ENCODE results near the gene GRPEL1. TPM values are rescaled to one million over a fixed set of nuclear protein-coding genes. Genes with fewer than 3 reads are reported as not detected.

Gene GRPEL1
- total RNA-seq (2021; ENCODE audit: unreplicated experiment) (46.6 TPM), Bru-seq, nascent RNA (percentile 82 among the genes with signal in this experiment), BruChase-seq, experiment 1, labeled RNA remaining after a 2-hour chase (percentile 86 among the genes with signal in this experiment), BruChase-seq, experiment 2, labeled RNA remaining after a 6-hour chase (percentile 83 among the genes with signal in this experiment)
- 41.8 TPM for polyA plus RNA-seq (2012; ENCODE audit: insufficient read length)
- long read RNA-seq, transcript GRPEL1-201 (4 exons, 2,775 nt): major isoform, 69 of 88 reads
- long read RNA-seq, partial matches to known transcripts: 2 of 88 reads
- long read RNA-seq, other reads (novel, unspliced or antisense): 14 of 88 reads

DNA sequence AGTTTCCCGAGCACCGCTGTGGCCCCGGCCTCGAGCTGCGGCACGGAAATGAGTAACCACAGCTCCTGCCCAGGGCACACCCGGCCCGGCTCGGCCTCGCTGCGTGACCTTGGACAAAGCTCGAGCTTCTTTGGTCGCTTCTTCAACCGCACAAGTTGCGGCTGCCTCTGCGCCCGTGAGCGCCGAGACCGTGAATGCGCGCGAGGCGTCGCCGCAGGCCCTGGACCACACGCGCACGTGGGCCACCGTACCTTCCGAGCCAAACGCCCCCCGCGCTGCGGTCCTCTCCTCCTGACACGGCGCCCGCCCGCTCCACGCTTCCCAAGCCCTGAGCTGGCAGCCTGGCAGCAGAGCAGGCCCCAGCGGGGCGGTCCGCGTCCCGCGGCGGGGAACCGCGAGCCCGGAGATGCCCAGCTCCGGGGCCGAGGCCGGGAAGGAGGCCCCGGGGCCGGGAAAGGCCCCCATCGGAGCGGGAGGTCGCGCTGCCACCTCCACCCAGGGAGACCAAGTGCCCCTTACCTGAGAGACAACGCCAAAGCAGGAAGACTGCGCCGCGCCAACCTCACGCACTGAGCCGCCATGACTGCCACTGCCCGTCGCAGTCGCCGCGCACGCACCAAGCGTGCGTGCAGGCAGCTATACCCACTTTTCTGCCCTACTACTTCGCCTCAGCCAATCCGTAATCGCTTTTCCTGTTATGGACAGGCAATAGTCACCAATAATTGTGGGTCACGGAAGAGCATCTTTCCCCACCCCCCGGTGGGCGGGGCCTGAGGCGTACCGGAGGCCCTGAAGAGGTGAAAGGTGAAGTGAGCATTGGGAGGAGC, at the start of gene GRPEL1:
TSS of gene GRPEL1 (minus strand) at position 613 of the 827 bp plus-strand sequence. CDS start at position 581, 32 bp downstream.
- Histone ChIP-seq H3K4me3 (ENCODE audit: low read depth in 2 of 2, low read length in 2 of 2) (peak within 1 kb of the TSS; percentile 77 to 84), H3K27me3 (ENCODE audit: control insufficient read depth, insufficient read depth, low read length) (no peaks in the 10 kb centered on the region), H3K9me3 (ENCODE audit: control insufficient read depth, insufficient read depth, low read depth, low read length) (no peaks in the 10 kb centered on the region), H3K27ac (ENCODE audit: low read length) (peak within 1 kb of the TSS; percentile 84), H3K4me1 (ENCODE audit: control insufficient read depth, insufficient read depth, low read length) (peaks cover 10% of the 10 kb centered on the region), H3K36me3 (ENCODE audit: control insufficient read depth, insufficient read depth, low read length) (peaks cover 5% of the 10 kb centered on the region)
- peak; percentile 94 for ATAC-seq
- ChIA-PET POLR2A (interaction anchor here (0.6 to 0.7 kb wide), 3 partner anchors 11 to 341 kb away, joined by 4 to 15 read pairs (median 9); no protein-coding TSS in a partner anchor), CTCF (interaction anchor here (0.6 to 1.0 kb wide), 3 partner anchors 10 to 25 kb away, joined by 3 to 6 read pairs (median 4); a partner anchor contains a TSS)
- DNase-seq (ENCODE audit: low read depth, low spot score): peak; percentile 95
- in situ Hi-C loops (cut with HindIII; ENCODE audit: low pct_unique_long_range_greater_than_20kb, low sequenced_read_pairs) (no loop called here), intact Hi-C loops (cut with micrococcal nuclease; ENCODE audit: unreplicated experiment) (no loop called here)
- TF ChIP-seq POLR2AphosphoS5 (IDR thresholded peaks at IDR 0.05; ENCODE audit: low read depth, low read length) (peak; percentile 89), SIN3A (IDR thresholded peaks at IDR 0.05; ENCODE audit: borderline replicate concordance, insufficient read depth, low read depth, low read length) (no peak), TCF7L2 (IDR thresholded peaks at IDR 0.05; ENCODE audit: low read depth, low read length) (no peak)
- TF ChIP-seq, protein P1, sequence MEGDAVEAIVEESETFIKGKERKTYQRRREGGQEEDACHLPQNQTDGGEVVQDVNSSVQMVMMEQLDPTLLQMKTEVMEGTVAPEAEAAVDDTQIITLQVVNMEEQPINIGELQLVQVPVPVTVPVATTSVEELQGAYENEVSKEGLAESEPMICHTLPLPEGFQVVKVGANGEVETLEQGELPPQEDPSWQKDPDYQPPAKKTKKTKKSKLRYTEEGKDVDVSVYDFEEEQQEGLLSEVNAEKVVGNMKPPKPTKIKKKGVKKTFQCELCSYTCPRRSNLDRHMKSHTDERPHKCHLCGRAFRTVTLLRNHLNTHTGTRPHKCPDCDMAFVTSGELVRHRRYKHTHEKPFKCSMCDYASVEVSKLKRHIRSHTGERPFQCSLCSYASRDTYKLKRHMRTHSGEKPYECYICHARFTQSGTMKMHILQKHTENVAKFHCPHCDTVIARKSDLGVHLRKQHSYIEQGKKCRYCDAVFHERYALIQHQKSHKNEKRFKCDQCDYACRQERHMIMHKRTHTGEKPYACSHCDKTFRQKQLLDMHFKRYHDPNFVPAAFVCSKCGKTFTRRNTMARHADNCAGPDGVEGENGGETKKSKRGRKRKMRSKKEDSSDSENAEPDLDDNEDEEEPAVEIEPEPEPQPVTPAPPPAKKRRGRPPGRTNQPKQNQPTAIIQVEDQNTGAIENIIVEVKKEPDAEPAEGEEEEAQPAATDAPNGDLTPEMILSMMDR (IDR thresholded peaks at IDR 0.05): no peak
- no TSS peak for BruUV-seq (replicated peaks)

- in situ Hi-C loops (cut with HindIII; ENCODE audit: low pct_unique_long_range_greater_than_20kb, low sequenced_read_pairs) (no loop called here), intact Hi-C loops (cut with micrococcal nuclease; ENCODE audit: unreplicated experiment) (no loop called here)
- Histone ChIP-seq H3K27ac (ENCODE audit: low read length) (no peak overlapping the region), H3K4me3 (ENCODE audit: low read depth in 2 of 2, low read length in 2 of 2) (no peak overlapping the region), H3K9me3 (ENCODE audit: control insufficient read depth, insufficient read depth, low read depth, low read length) (no peaks in the 10 kb centered on the region), H3K36me3 (ENCODE audit: control insufficient read depth, insufficient read depth, low read length) (no peaks in the 10 kb centered on the region), H3K27me3 (ENCODE audit: control insufficient read depth, insufficient read depth, low read length) (no peaks in the 10 kb centered on the region), H3K4me1 (ENCODE audit: control insufficient read depth, insufficient read depth, low read length) (no peaks in the 10 kb centered on the region)
- TF ChIP-seq REST (IDR thresholded peaks at IDR 0.05; ENCODE audit: insufficient read depth in 1 of 2, low read depth in 2 of 2, low read length in 1 of 2) (no peak), POLR2AphosphoS5 (IDR thresholded peaks at IDR 0.05; ENCODE audit: low read depth, low read length) (no peak), SIN3A (IDR thresholded peaks at IDR 0.05; ENCODE audit: borderline replicate concordance, insufficient read depth, low read depth, low read length) (no peak), TCF7L2 (IDR thresholded peaks at IDR 0.05; ENCODE audit: low read depth, low read length) (no peak)
- TF ChIP-seq, protein P1 (IDR thresholded peaks at IDR 0.05): no peak
- no TSS peak for BruUV-seq (replicated peaks)
- POLR2A ChIA-PET: no interaction called here
- ATAC-seq (no peak), DNase-seq (ENCODE audit: low read depth, low spot score) (no peak)
- CTCF ChIA-PET: no interaction called here
These were observed 48.8 kb upstream of the GRPEL1 start for GRCh38 chr4:7116705-7117104.
